22Rv1 (cell line): Measurements from ENCODE around the gene WNT1.
A peak's percentile ranks its signal among the peaks of the same experiment; 100 is the strongest.

Experiments
- CTCF ChIP-seq: fragments of 450-650 bp; IDR thresholded peaks from 2 replicates; pipeline ENCODE4 v1.5.1; 2017; ENCODE audit warnings: mild to moderate bottlenecking
- ZFX ChIP-seq: fragments of 450-650 bp; IDR thresholded peaks from 2 replicates; pipeline ENCODE4 v1.6.1; 2017; ENCODE audit warnings: antibody characterized with exemption, borderline replicate concordance

DNA sequence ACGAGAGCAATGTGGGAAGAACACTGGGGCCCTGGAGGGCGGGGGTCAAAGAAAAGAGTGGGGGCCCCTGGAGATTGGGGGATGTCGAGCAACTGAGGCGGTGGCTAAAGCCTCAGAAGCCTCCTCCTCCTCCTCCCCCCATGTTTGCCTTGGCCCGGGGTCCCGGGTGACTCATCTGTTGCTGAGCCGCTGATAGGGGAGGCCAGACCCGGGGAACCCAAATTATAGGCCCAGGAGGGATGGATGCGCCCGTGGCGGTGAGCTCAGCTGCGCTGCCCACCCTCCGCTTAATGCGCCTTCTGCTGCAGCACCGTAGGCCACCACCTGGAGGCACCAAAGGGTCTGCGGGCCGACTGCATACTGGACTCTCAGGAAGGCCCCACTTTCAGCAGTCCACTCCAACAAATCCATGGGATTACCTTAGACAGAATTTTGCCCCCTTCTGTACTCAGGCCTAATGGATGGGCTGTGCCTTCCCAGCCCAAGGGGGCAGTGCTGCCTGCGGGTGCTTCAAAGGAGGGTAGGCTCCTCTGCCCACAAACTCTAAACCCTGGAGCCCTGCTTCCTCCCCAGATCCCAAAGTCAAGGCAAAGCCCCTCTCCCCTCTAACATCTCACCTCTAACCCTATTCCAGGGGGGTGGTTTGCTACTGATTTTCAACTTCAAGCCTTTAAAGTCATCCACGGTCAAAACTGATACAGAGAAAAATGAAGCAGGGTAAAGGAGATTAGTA, 4.0 kb upstream of the WNT1 start:
- TF ChIP-seq CTCF (peak; percentile 94), ZFX (no peak)
